Type B pancreatic cell (in vitro differentiated cells): ENCODE data around the gene ALK. TPM values are rescaled to one million over a fixed set of nuclear protein-coding genes. Genes with fewer than 3 reads are reported as not detected.

Experiments
- DNase-seq: peaks from one replicate; pipeline ENCODE4 v3.0.0; 2021; ENCODE audit warnings: mixed read lengths; ENCODE audit not compliant: unreplicated experiment; ENCODE audit errors: extremely low spot score
- H3K27ac Mint-ChIP-seq: 2 replicates; pipeline ENCODE4 v1.8.0; 2021; ENCODE audit warnings: mild to moderate bottlenecking, mixed read lengths
- H3K27me3 Mint-ChIP-seq: 2 replicates; pipeline ENCODE4 v1.8.0; 2021; ENCODE audit warnings: mixed read lengths
- H3K36me3 Mint-ChIP-seq: 2 replicates; pipeline ENCODE4 v1.8.0; 2021; ENCODE audit warnings: mixed read lengths
- H3K4me1 Mint-ChIP-seq: one replicate; pipeline ENCODE4 v1.8.0; 2021; ENCODE audit warnings: mixed read lengths; ENCODE audit not compliant: unreplicated experiment
- H3K4me3 Mint-ChIP-seq: 2 replicates; pipeline ENCODE4 v1.8.0; 2021; ENCODE audit warnings: mild to moderate bottlenecking, mixed read lengths
- H3K9me3 Mint-ChIP-seq: 2 replicates; pipeline ENCODE4 v1.8.0; 2021; ENCODE audit warnings: mixed read lengths
- CTCF ChIP-seq: fragments of 200-600 bp; sonication (generic); conservative IDR thresholded peaks from 2 replicates; pipeline ENCODE4 v1.5.0; 2021; ENCODE audit warnings: antibody characterized with exemption, mild to moderate bottlenecking
- total RNA-seq: library from RNA; stranded (reverse); gene quantifications from 2 replicates; pipeline ENCODE4 v1.2.1, GENCODE V29; 2021; ENCODE audit warnings: low replicate concordance

The ALK gene
- total RNA-seq, 1 donor from 2014 or later, result 7.7 TPM

- DNase-seq, result no peak
- Mint-ChIP-seq H3K27ac (no peak overlapping the region), H3K9me3 (no peaks in the 10 kb centered on the region), H3K4me3 (no peak overlapping the region), H3K4me1 (peaks cover 30% of the 10 kb centered on the region), H3K27me3 (no peaks in the 10 kb centered on the region), H3K36me3 (no peaks in the 10 kb centered on the region)
- TF ChIP-seq CTCF, result no peak
These were observed 292.5 kb downstream of the ALK start for GRCh38 chr2:29628862-29629261.

- Mint-ChIP-seq H3K27ac (no peak overlapping the region), H3K9me3 (no peaks in the 10 kb centered on the region), H3K4me1 (peaks cover 30% of the 10 kb centered on the region), H3K4me3 (no peak overlapping the region), H3K27me3 (no peaks in the 10 kb centered on the region), H3K36me3 (no peaks in the 10 kb centered on the region)
- DNase-seq, result no peak
- TF ChIP-seq CTCF, result no peak
These were observed 293.2 kb downstream of the ALK start for GRCh38 chr2:29628108-29628745.

- no peak overlapping the region for H3K27ac Mint-ChIP-seq
- H3K4me1 Mint-ChIP-seq, result peaks cover 30% of the 10 kb centered on the region
- no peak overlapping the region for H3K4me3 Mint-ChIP-seq
- TF ChIP-seq CTCF, result no peak
- H3K9me3 Mint-ChIP-seq, result no peaks in the 10 kb centered on the region
- H3K36me3 Mint-ChIP-seq, result no peaks in the 10 kb centered on the region
- no peaks in the 10 kb centered on the region for H3K27me3 Mint-ChIP-seq
- no peak for DNase-seq
These were observed 294.1 kb downstream of the ALK start for GRCh38 chr2:29627279-29627711.

GRCh38 chr2:29620890-29621289, 300.5 kb downstream of the ALK start:
- peaks cover 30% of the 10 kb centered on the region for H3K4me1 Mint-ChIP-seq
- TF ChIP-seq CTCF, result no peak
- no peaks in the 10 kb centered on the region for H3K36me3 Mint-ChIP-seq
- H3K27me3 Mint-ChIP-seq, result no peaks in the 10 kb centered on the region
- no peak for DNase-seq
- H3K4me3 Mint-ChIP-seq, result no peak overlapping the region
- H3K9me3 Mint-ChIP-seq, result peaks cover 5% of the 10 kb centered on the region
- H3K27ac Mint-ChIP-seq, result no peak overlapping the region

GRCh38 chr2:29619689-29620088, 301.7 kb downstream of the ALK start:
- no peak overlapping the region for H3K4me3 Mint-ChIP-seq
- H3K9me3 Mint-ChIP-seq, result peaks cover 10% of the 10 kb centered on the region
- no peaks in the 10 kb centered on the region for H3K36me3 Mint-ChIP-seq
- no peak for TF ChIP-seq CTCF
- H3K4me1 Mint-ChIP-seq, result peaks cover 40% of the 10 kb centered on the region
- no peak overlapping the region for H3K27ac Mint-ChIP-seq
- DNase-seq, result no peak
- H3K27me3 Mint-ChIP-seq, result no peaks in the 10 kb centered on the region
